ENCODE measurements around the gene ENO3.

ENO3 gene

DNA sequence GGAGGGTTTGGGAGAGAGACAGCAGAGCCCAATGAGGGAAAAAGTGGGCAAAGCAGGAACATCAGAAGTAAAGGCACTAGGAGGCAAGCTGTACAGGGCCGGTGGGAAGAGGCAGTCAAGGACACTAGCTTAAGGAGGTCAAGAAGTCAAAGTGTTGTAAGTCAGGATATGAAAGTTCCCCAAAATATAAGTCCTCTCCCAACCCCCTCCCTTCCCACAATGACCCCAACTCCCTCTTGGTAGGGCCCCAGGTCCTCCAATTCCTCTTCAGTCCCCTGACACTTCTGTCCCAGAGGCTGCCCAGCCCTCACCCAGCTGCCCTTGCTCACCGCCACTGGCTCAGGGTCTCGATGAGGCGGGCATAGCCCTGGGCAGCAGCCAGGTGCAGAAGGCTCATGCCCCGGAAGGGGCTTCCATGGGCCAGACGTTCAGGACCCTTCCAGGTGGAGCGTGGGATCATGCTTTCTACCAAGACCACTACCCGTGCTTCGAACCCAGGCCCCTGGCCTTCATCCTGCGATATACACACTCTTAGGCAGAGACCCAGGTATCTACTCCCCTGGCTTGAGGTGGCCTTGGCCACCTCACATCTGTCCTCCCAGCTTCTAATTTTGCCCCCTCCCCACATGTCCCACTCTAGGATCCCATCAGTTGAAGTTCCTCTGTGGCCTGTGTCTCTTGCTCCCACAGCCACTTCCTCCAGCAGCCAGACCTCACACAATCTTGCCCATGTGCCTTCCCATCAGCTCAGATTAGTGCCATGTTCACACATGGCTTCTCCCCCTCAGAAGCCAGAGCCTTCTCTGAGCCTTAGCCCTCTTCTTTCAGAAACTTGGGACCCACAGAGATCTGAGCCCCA lies 22.6 kb downstream of the ENO3 start:
- no peak for DNase-seq (ENCODE audit: low spot score)

DNA sequence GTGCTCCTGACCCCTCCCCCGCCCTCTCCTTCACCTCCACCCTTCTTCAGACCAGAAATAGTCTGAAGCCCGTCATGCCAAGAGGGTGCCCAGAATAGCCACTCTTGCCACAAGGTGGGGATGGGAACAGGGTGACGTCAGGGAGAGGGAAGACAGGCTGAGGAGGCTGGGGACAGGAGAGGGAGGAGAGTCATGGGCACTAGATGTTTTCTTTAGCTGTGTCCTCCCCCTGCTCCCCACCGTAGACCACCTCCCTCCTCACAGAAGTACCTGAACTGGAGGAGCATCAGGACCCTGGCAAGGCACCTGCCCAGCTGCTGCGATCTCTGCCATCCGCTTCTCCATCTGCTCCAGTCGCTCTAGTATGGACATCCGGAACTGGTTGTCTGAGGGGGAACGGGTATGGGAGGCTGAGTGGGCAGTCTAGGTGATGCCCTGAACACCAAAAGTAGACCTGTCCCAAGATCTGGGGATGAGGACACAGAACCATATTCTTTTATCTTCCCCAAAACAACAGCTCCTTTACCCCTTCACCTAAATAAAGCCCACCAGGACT lies 23.3 kb downstream of the ENO3 start:
- no peak for DNase-seq (ENCODE audit: low spot score)

GRCh38 chr17:4978726-4979125 lies 27.8 kb downstream of the ENO3 start:
- DNase-seq (ENCODE audit: low spot score), result peak; percentile 41

- no peak for DNase-seq (ENCODE audit: low spot score)
Measured at GRCh38 chr17:4980644-4981216, 29.8 kb downstream of the ENO3 start.

DNA sequence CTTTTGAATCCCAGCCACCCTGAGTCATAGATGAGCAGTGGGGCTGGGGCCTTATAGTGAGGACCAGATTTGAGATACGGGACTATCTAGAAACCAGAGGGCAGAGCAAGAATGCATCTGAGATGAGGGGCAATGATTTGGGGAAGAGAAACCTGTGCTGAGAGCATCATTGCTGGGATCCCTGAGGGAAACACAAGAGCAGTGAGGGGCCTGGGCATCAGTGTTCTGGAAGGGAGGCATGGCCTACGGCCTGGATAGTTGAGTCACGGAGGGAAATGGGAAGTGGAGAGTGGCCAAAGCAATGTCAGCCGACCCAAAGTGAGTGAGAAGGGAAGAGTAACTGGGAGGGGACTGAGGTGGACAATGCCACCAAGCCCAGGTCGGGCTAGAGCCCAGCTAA lies 31.4 kb downstream of the ENO3 start:
- no peak for DNase-seq (ENCODE audit: low spot score)

DNA sequence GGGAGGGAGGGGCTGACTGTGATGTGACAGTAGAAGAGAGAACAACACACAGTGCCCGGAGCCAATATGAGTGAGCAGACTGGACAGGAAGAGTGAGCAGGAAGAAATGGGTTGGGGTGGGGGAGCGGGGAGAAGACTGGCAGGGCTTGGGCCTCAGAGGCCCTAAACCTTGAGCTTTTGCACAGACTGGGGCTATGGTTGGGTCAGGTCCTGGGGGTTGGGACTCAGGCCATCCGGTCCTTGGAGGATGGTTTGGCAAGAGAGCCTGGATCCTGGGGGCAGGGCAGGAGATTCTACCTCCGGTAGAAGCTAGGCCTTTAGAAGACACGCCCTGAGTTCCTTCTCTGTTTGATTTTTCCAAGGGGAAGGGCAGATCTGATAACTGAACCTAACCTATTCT lies 35.5 kb downstream of the ENO3 start:
- DNase-seq (ENCODE audit: low spot score), result no peak

GRCh38 chr17:4986951-4987766 lies 36.2 kb downstream of the ENO3 start, which contains the start of gene CAMTA2:
TSS of gene CAMTA2 (minus strand) at chr17:4987675. CDS start at chr17:4986222, 1,453 bp downstream.
- DNase-seq (ENCODE audit: low spot score), result peak; percentile 85

- no peak for DNase-seq (ENCODE audit: low spot score)
Measured at GRCh38 chr17:4987767-4988567, 37.0 kb downstream of the ENO3 start.

- no peak for DNase-seq (ENCODE audit: low spot score)
Measured at GRCh38 chr17:4994081-4994595, 43.2 kb downstream of the ENO3 start.

DNA sequence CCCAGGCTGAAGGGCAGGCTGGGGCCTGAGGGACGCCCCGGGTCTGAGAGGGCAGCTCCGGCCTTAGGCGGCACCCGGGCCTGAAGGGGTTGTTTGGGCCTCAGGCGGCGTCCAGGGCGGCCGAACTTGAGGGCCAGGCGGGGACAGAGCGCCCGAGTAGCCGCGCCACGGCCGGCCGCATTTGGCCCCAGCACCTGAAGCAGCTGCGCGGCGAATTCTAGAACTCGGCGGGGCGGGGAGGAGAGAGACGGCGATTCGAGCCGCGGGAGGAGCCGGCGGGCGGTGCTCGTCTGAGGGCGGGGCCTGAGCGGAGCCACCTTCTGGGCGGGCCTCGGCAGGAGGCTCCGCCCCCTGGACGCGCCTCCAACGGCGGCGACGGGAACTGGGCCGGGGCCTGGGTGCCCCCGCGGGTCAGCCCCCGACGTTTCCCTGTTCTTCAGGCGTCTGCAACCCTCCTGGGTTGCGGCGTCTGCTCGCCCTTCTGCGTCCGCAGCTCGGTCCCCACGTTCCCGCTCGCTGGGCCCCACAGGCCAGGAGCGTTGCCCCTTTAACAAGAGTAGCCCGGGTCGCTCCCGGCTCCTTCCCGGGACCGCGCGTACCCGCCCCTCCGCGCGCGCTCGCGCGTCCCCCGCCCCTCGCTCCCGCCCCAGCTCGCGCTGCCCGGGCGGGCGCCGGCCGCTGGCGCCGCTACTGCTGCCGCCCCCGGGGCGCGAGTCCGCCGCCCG lies 46.5 kb downstream of the ENO3 start, which contains the start of the genes INCA1 and KIF1C:
INCA1 (minus strand) TSS at position 221 of the 725 bp plus-strand sequence. CDS start 3,085 bp downstream, outside the sequence.
KIF1C (plus strand) TSS at position 649 of the 725 bp plus-strand sequence. CDS start 2,297 bp downstream, outside the sequence.
- peak; percentile 93 for DNase-seq (ENCODE audit: low spot score)

- DNase-seq (ENCODE audit: low spot score), result no peak
Measured at GRCh38 chr17:4998027-4998731, 47.3 kb downstream of the ENO3 start.

DNA sequence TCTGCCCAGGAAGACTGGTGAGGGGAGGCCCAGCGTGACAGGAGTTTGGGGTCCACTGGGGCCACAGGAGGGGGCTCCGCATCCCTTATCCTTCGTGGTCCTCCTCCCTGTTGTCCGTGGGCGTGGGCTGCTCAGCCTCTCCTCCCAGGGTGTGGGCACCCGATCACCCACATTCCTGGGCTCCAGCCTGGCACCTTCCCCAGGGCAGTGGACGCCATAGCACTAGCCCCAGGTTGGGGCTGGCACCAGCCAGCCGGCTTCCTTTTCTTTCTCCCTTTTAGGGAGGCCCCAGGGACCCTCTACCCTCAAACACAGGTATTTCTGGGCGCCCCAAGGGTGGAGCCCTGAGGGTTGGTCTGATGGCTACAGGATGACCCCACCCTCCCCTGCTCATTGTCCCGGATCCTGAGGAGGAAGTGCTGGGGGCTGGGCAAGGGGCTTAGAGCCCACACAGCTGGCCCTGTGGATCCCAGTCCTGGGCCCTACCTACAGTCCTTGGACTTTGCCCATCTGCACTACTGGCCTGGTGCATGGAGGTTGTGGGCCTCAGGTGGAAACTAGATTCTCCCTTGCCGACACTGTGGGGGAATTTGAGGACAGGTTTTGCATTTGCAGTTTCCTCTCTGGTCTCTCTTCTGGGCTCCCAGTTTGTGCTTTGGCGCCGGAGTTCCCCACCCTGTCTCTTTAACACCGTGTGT lies 48.0 kb downstream of the ENO3 start:
- DNase-seq (ENCODE audit: low spot score), result no peak

DNA sequence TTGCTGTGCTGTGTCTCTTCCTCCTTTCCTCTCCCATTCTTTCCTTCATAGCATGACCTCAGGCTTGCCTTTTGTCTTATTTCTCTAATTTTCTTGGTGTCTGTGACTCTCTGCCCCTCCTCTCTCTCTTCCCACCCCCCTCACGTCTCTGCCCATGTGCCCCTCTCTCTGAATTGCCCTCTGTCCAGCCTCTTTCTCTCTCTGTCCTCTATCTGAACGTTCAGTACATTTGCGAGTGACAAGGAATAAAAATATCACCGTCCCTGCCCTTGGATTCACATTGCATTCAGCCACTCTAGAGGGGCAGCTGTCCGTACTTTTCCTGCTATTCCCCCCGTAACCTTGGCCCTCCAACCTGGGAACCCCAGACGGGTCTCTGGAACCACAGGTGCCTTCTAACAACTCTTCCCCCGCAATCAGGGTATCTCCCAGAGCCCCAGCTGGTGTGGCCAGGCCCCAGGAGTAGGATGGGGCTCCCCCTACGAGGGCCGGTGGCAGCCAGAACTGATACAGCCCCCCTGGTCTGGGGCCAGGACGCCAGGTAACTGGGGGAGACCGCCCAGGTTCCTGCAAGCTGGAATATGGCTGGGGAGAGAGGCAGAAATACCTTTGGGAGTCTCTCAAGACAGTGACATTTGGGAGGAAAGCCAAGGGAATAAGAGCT lies 48.6 kb downstream of the ENO3 start:
- no peak for DNase-seq (ENCODE audit: low spot score)

DNA sequence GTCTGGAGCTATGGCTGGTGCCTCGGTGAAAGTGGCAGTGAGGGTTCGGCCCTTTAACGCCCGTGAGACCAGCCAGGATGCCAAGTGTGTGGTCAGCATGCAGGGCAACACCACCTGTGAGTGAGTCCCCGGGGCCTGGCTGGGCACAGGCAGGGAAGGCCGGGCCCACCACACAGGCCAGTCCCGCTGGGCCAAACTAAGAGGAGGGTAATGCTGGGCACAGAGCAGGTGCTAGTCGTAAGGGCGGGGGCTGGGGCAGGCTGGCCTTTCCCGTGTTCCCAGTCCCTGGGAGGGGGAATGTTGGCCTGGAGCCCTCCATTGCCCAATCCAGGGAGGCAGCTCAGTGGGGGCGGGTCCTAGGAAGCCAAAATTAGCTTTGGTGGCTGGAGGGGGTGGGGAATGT lies 49.3 kb downstream of the ENO3 start:
- DNase-seq (ENCODE audit: low spot score), result no peak

GRCh38 chr17:5002121-5002788 lies 51.3 kb downstream of the ENO3 start:
- no peak for DNase-seq (ENCODE audit: low spot score)

GRCh38 chr17:5003214-5003867 lies 52.4 kb downstream of the ENO3 start:
- DNase-seq (ENCODE audit: low spot score), result no peak
